Lower leg skin (tissue), 3 donors: ENCODE measurements around the gene TNIK.

ENCODE experiments used
- POLR2A ChIP-seq, 2 donors: fragments of 450-650 bp; IDR thresholded peaks; one replicate each; pipeline ENCODE4 v1.6.1; 2016 to 2017; ENCODE audit warnings: antibody characterized with exemption in 2 of 2, mild to moderate bottlenecking in 1 of 2, moderate library complexity in 1 of 2
- TF ChIP-seq, protein P1 (sequence below), 3 donors: fragments of 450-650 bp; IDR thresholded peaks; one replicate each; pipeline ENCODE4 v1.5.1; 2016; ENCODE audit warnings: antibody characterized with exemption in 3 of 3, mild to moderate bottlenecking in 3 of 3, moderate library complexity in 2 of 3

DNA sequence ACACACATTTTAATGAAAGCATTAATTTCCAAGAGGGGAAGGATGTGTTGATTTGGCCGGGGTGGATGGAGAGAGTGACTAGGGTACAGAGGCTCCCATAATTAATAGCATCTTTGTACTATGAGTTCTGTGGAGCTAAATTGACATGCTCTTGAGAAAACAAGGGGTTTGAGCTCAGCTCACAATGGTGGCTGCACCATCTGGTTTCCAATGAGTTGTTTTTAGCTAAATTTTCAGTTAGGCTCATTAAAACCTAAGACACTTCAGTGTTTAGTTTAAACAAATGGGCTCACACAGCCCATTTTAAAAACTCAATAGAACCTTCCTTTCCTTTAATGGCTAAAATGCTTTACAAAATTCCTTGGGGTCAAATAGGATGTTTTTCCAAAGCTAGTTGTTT, 199.7 kb downstream of the TNIK start:
- TF ChIP-seq, protein P1, sequence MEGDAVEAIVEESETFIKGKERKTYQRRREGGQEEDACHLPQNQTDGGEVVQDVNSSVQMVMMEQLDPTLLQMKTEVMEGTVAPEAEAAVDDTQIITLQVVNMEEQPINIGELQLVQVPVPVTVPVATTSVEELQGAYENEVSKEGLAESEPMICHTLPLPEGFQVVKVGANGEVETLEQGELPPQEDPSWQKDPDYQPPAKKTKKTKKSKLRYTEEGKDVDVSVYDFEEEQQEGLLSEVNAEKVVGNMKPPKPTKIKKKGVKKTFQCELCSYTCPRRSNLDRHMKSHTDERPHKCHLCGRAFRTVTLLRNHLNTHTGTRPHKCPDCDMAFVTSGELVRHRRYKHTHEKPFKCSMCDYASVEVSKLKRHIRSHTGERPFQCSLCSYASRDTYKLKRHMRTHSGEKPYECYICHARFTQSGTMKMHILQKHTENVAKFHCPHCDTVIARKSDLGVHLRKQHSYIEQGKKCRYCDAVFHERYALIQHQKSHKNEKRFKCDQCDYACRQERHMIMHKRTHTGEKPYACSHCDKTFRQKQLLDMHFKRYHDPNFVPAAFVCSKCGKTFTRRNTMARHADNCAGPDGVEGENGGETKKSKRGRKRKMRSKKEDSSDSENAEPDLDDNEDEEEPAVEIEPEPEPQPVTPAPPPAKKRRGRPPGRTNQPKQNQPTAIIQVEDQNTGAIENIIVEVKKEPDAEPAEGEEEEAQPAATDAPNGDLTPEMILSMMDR (IDR thresholded peaks at IDR 0.05) = no peak
- no peak for TF ChIP-seq POLR2A (IDR thresholded peaks at IDR 0.05)
